GM18498 (cell line): Measurements from ENCODE around the gene SLC12A7.
"Not testable (repeated sequence)": the region's sequence is repeated elsewhere in the genome, so short reads cannot be mapped to it uniquely, and the experiment has no call there.

Experiments
- ATAC-seq: cut with Tn5 transposase; IDR thresholded peaks from one replicate; pipeline ENCODE4 v1.9.1; 2021; ENCODE audit warnings: mild to moderate bottlenecking, moderate library complexity; ENCODE audit not compliant: unreplicated experiment

Gene SLC12A7

DNA sequence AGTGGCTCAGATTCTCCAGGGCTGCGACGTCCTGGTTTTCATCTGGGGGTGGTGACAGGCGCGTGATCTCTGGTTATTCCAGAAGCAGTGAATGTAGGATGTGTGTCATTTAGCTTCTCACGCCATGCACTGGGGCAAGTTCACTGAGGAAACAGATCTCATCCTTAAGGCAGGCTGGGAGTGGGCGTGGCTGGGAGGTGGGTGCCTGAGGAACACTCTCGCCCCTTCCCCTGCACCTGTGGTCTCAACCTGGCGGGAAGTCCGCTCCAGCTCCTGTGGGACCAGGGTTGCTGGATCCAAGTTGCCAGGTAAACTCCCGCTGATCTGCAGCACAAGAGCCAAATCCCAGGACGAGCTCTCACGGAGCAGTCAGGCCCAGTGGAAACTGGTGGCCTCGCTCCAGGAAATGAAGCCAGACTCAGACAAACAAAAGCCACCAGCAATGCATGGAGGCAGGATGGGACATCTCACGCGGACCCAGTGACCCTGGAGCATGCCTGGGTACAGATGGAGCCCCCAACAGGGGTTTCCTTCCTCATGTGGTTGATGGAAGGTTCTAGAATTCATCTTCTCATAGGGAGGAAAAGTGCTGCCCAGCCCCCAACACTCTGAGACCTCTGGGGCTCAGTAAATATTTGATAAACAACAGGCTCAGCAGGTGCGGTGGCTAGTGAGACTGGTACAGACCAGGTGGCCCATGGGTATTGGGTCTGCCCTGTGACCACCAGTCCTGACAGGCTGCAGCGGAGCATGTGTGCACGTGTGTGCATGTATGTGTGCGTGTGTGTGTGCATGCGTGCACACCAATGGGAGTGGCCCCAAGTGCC is 16.3 kb upstream of the SLC12A7 start:
- ATAC-seq, result no peak

DNA sequence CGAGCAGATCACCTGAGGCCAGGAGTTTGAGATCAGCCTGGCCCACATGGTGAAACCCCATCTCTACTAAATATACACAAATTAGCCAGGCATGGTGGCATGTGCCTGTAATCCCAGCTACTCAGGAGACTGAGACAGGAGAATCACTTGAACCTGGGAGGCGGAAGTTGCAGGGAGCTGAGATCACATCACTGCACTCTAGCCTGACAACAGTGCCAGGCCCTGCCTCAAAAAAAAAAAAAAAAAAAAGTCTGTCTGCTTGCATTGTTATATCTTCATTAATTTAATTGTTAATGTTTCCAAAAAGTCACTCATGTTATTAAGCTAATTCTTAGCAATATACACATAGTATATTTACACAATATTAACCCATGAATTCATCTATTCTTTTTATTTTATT is 13.8 kb upstream of the SLC12A7 start:
- not testable (repeated sequence) for ATAC-seq

- no peak for ATAC-seq
Observed at GRCh38 chr5:1125030-1125357, 13.1 kb upstream of the SLC12A7 start.

GRCh38 chr5:1124205-1125029 is 12.6 kb upstream of the SLC12A7 start:
- ATAC-seq, result no peak

DNA sequence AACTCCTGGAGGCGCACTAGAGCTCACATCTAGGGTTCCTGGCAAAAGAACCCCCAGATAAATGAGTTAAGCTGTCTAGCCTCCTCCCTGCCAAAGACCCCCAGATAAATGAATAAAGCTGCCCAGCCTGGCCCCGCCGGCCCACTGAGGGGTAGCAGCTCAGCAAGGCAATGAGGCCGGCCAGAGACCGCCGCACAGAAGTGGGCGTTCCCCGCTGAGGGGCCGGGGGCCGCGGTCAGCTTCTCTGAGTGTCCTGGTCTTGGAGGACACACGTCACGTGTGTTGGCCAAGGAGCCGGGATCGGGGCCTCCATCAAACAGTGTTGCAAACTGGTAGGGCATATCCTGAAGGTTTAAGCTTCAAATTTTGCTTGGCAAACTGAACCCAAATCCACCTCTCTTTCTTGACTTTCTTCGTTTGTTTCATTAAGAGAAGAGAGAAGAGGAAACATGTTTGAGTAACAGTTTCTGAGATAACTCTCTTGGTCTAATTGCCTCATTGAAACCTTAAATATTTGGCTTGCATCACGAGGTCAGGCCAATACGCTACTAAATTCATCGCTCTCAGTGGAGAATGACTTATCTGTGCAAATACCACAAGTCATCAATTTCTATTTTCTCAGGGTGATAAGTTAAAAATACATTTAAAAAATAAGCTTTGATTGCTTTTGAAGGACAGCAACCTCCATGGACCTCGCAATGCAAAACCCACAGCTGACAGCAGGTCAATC is 11.7 kb upstream of the SLC12A7 start:
- no peak for ATAC-seq

GRCh38 chr5:1122511-1123294 is 10.8 kb upstream of the SLC12A7 start:
- ATAC-seq, result no peak

GRCh38 chr5:1121891-1122290 is 10.0 kb upstream of the SLC12A7 start:
- ATAC-seq, result no peak

DNA sequence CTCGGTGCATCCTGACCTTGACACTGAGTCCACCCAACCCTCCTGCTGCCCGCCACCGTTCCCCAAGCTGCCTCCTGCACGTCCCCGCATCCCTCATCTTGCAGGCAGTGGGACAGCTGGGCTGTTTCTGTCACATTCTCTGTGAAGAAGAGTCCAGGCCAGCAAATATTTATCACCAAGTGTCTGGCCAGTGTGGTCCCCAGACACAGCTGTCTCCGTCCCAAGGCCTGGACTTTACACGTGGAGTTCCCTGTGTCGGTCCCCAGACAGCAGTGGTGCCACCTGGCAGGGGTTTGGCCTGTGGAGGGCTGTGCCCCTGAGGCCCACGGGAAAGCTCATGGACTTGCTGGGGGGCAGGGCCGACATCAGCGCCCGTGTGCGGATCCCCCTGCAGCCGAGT is 9.2 kb upstream of the SLC12A7 start:
- no peak for ATAC-seq

- no peak for ATAC-seq
Observed at GRCh38 chr5:1120236-1120999, 8.6 kb upstream of the SLC12A7 start.

DNA sequence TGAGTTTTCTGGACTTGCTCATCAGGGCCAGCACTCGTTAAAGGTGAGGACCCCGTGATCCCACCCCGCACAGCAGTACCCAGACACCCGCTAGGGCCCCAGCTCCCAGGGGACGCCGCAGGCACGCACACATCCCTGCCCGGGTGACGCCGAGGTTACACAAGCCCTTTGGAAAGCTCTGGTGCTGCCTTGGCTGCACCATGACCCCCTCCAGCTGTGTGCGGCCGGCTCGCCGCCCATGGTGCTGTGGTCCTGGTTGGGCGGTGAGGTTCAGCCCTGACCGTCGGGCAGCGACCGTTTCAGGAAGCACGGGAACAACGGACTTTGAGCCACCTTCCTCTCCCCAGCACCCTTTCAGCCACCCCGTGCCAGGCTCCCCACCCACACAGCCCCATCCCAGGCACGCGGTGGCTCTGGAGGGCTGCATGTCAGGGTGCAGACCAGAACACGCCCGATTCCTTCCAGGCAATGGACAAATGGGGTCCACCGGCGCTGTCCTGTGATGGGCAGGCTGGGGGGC is 7.5 kb upstream of the SLC12A7 start:
- ATAC-seq, result no peak

DNA sequence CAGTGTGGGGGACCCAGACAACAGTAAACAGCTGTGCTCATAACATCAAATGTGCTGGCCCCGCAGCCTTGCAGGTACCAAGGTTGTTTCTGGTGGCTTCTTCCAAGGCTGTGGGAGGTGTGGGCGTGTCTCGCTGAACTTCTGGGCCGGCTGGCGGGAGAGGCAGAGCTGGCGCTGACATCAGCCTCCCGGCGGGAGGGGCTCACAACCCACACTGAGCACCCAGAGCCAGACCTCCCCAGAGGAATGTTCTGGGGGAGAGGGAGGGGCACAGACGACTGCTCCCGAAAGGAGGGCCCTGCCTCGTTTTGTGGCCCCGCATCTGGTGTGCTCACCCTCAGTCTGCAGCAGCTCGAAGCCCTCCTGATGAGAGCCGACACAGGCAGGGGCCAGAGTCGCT is 6.9 kb upstream of the SLC12A7 start:
- ATAC-seq, result no peak

GRCh38 chr5:1118231-1118698 is 6.4 kb upstream of the SLC12A7 start:
- ATAC-seq, result no peak

- no peak for ATAC-seq
Observed at GRCh38 chr5:1116977-1117376, 5.1 kb upstream of the SLC12A7 start.

DNA sequence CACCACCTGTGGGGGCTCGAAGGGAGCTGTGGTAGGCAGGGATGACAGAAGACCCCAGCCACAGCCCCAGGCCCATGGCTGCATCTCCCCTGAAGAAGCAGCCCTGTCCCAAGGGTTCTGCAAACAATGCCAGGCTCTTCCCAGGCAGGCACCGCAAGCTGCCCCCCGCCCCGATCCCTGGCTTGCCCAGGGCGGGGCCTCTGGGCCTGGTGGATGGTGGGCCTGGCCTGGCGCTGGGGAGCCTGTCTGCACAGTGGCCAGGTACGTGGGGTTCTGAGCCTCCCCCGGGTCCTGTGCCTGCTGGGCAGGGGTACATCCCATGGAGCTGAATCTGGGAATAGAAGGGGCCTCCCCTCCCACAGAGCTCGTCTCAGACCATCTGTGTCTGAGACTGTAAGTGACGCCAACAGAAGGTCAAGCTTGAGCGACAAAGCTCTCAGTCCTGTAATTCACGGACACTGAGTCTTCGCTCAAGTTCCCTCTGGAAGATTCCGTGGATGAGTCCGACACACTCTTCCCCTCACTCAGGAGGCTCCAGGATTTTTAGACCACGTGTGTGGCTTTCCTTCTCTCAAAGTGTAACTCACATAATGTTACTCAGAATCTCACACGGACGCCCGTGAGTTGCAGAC is 4.4 kb upstream of the SLC12A7 start:
- ATAC-seq, result no peak

DNA sequence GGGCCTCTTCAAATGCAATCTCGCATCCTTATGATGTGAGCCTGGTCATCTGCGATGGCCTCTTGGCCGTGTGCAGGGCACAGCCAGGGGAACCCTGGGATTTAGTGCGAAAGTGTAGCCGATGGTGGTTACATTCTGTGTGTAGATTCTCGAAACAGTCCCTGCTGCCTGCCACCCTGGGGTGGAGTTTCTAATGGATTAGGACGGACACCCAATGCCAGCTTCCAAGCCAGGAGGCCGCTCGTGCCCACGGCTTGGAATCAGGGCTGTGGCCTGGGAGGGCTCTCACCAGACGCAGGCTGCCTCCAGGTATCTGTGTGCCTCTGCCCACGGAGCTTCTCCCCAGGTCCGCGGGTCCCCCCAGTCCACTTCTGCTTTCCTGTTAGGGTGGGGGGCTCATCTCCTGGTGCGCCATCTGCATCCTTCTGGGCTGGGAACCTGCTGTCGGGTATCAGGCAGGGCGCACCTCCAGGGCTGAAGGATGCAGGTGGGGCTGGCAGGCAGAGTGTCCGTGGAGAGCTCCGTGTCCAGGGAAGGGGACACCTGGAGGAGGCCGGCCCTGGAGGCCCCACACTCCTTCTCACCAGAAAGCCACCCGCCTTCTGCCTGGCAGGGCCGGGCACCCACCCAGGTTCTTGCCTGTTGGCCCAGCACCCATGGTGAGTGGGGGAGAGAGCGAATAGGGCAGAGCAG is 3.4 kb upstream of the SLC12A7 start:
- ATAC-seq, result no peak

DNA sequence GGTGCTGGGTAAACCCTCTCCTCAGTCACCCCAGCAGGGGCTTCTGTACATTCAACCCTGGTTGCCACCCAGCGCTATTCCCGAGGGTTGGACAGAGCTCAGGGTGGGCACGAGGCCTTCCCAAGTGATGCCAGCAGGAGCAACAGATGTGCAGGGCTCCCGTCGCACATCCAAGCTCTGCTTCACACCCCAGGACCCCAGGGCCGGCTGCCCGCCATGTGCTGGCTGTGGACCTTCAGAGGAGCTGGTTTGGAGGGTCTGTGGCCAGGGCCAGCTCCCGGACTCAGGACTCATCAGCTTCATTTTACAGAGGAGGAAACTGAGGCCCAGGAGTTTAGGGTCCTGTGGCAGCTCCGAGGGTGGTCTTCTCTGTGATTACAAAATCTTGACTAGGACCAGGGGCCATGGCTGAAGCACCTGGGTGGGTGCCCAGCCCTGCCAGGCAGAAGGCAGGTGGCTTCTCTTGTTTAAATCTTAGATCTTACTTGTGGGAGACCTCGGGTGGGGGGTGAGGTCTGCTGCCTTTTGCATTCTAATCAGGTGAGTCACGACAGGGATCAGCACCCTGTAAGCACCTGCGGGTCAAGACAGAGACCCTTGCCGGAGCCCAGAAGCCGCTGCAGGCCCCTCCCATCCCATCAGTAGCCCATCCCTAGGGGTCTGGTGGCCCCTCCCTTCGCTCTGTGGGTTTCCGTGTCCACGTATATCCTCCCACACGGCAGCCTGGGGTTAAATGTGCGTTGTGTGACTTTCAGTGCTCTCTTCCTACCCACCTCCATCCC is 2.1 kb upstream of the SLC12A7 start:
- no peak for ATAC-seq

DNA sequence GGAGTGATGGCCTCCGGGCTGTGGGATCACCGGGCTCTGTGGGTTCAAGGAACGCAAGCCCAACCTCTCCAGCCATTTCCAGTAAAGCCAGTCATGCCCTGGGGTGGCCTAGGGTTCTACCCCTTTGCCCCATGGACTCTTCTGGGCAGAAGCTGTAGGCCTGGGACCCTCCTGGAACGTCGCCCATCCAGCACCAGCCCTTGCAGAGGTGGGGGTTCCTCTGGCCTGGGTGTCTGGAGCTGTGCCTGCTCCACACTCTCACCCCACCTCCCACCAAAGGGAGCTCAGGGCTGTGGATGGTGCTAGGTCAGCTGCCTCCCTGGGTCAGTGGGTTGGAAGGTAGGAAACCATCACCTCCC is 1.4 kb upstream of the SLC12A7 start:
- ATAC-seq, result no peak
